Vagina (tissue), 2 donors: Measurements from ENCODE around the gene GRM4. TPM values are rescaled to one million over a fixed set of nuclear protein-coding genes. Genes with fewer than 3 reads are reported as not detected.

Source experiments
- DNase-seq, 2 donors: peaks; one replicate each; pipeline ENCODE4 v3.0.0-alpha.2; 2017; ENCODE audit errors: extremely low spot score in 2 of 2
- H3K27ac ChIP-seq: fragments of 200-600 bp; sonication (generic); one replicate; pipeline ENCODE4 v1.5.1; 2019
- H3K27me3 ChIP-seq: fragments of 200-600 bp; sonication (generic); one replicate; pipeline ENCODE4 v1.5.1; 2019
- H3K36me3 ChIP-seq, 2 donors: fragments of 200-600 bp; sonication (generic); one replicate each; pipeline ENCODE4 v1.5.1; 2017 to 2019
- H3K4me1 ChIP-seq: fragments of 200-600 bp; sonication (generic); one replicate; pipeline ENCODE4 v1.5.1; 2019
- H3K4me3 ChIP-seq, 2 donors: fragments of 200-600 bp; sonication (generic); 1 replicate in 1 of 2; 2 replicates in 1 of 2; pipeline ENCODE4 v1.5.1; 2016 to 2019
- H3K9me3 ChIP-seq: fragments of 200-600 bp; sonication (generic); one replicate; pipeline ENCODE4 v1.5.1; 2019
- CTCF ChIP-seq, 3 experiments: fragments of 450-650 bp in 2 of 3; fragments of 200-600 bp in 1 of 3; sonication (generic) in 1 of 3; IDR thresholded peaks; one replicate each; pipeline ENCODE4 v1.5.1; 2017 to 2019; ENCODE audit warnings: antibody characterized with exemption in 3 of 3, mild to moderate bottlenecking in 2 of 3, moderate library complexity in 2 of 3
- POLR2A ChIP-seq, 2 donors: fragments of 450-650 bp; IDR thresholded peaks; one replicate each; pipeline ENCODE4 v1.6.1; 2017; ENCODE audit warnings: antibody characterized with exemption in 2 of 2, mild to moderate bottlenecking in 2 of 2, moderate library complexity in 2 of 2
- POLR2AphosphoS5 ChIP-seq, 2 donors: sonication (generic); formaldehyde crosslinking; IDR thresholded peaks; one replicate each; pipeline ENCODE4 v1.9.0; 2017; ENCODE audit warnings: antibody characterized with exemption in 2 of 2, mild to moderate bottlenecking in 2 of 2, low read depth in 1 of 2; ENCODE audit not compliant: insufficient read depth in 1 of 2
- intact Hi-C: fragments of 100-400 bp; cut with DNase I; formaldehyde crosslinking; loops from one replicate; pipeline ENCODE4 v1.15.1; 2023
- total RNA-seq: library from RNA; depleted of rRNA; stranded (reverse); fragments of >200 nt; gene quantifications from one replicate; pipeline ENCODE4 v1.2.3, GENCODE V29; 2016

GRM4 gene
- total RNA-seq, 1 donor from 2014 or later = not detected

- no peaks in the 10 kb centered on the region for H3K27me3 ChIP-seq
- intact Hi-C loops = no loop called here
- H3K4me1 ChIP-seq = no peaks in the 10 kb centered on the region
- no peak for TF ChIP-seq POLR2A (IDR thresholded peaks at IDR 0.05)
- TF ChIP-seq CTCF (IDR thresholded peaks at IDR 0.05) = no peak
- no peak for TF ChIP-seq POLR2AphosphoS5 (IDR thresholded peaks at IDR 0.05; ENCODE audit: insufficient read depth in 1 of 2, low read depth in 1 of 2)
- DNase-seq = no peak
- no peaks in the 10 kb centered on the region for H3K9me3 ChIP-seq
- H3K27ac ChIP-seq = no peak overlapping the region
- H3K36me3 ChIP-seq = no peaks in the 10 kb centered on the region
- H3K4me3 ChIP-seq = no peak overlapping the region
Observed at GRCh38 chr6:34082864-34083626, 62.8 kb downstream of the GRM4 start.

- Histone ChIP-seq H3K27me3 (no peaks in the 10 kb centered on the region), H3K36me3 (no peaks in the 10 kb centered on the region), H3K4me1 (no peaks in the 10 kb centered on the region), H3K27ac (no peak overlapping the region), H3K9me3 (no peaks in the 10 kb centered on the region), H3K4me3 (no peak overlapping the region)
- no peak for DNase-seq
- intact Hi-C loops = no loop called here
- TF ChIP-seq POLR2AphosphoS5 (IDR thresholded peaks at IDR 0.05; ENCODE audit: insufficient read depth in 1 of 2, low read depth in 1 of 2) (no peak), CTCF (IDR thresholded peaks at IDR 0.05) (no peak), POLR2A (IDR thresholded peaks at IDR 0.05) (no peak)
Observed at GRCh38 chr6:34082348-34082747, 63.5 kb downstream of the GRM4 start.

GRCh38 chr6:34080357-34080756 lies 65.5 kb downstream of the GRM4 start:
- Histone ChIP-seq H3K36me3 (no peaks in the 10 kb centered on the region), H3K27ac (no peak overlapping the region), H3K4me3 (no peak overlapping the region), H3K4me1 (no peaks in the 10 kb centered on the region), H3K27me3 (no peaks in the 10 kb centered on the region), H3K9me3 (no peaks in the 10 kb centered on the region)
- no peak for DNase-seq
- TF ChIP-seq POLR2A (IDR thresholded peaks at IDR 0.05) (no peak), CTCF (IDR thresholded peaks at IDR 0.05) (no peak), POLR2AphosphoS5 (IDR thresholded peaks at IDR 0.05; ENCODE audit: insufficient read depth in 1 of 2, low read depth in 1 of 2) (no peak)
- intact Hi-C loops = no loop called here

- H3K4me3 ChIP-seq = no peak overlapping the region
- no peaks in the 10 kb centered on the region for H3K4me1 ChIP-seq
- H3K27ac ChIP-seq = no peak overlapping the region
- TF ChIP-seq POLR2AphosphoS5 (IDR thresholded peaks at IDR 0.05; ENCODE audit: insufficient read depth in 1 of 2, low read depth in 1 of 2) (no peak), POLR2A (IDR thresholded peaks at IDR 0.05) (no peak), CTCF (IDR thresholded peaks at IDR 0.05) (no peak)
- H3K9me3 ChIP-seq = no peaks in the 10 kb centered on the region
- DNase-seq = no peak
- intact Hi-C loops = no loop called here
- no peaks in the 10 kb centered on the region for H3K27me3 ChIP-seq
- H3K36me3 ChIP-seq = no peaks in the 10 kb centered on the region
Observed at GRCh38 chr6:34079899-34080298, 66.0 kb downstream of the GRM4 start.

- no peak for DNase-seq
- Histone ChIP-seq H3K27ac (no peak overlapping the region), H3K27me3 (no peaks in the 10 kb centered on the region), H3K9me3 (no peaks in the 10 kb centered on the region), H3K36me3 (no peaks in the 10 kb centered on the region), H3K4me3 (no peak overlapping the region), H3K4me1 (no peaks in the 10 kb centered on the region)
- intact Hi-C loops = no loop called here
- no peak for TF ChIP-seq POLR2AphosphoS5 (IDR thresholded peaks at IDR 0.05; ENCODE audit: insufficient read depth in 1 of 2, low read depth in 1 of 2)
- TF ChIP-seq CTCF (IDR thresholded peaks at IDR 0.05) = no peak
- no peak for TF ChIP-seq POLR2A (IDR thresholded peaks at IDR 0.05)
Observed at GRCh38 chr6:34075906-34076305, 70.0 kb downstream of the GRM4 start.
